ENCODE measurements around the gene C14orf93.

C14orf93 gene

GRCh38 chr14:22997676-22998323, 12.1 kb downstream of the C14orf93 start:
- Histone ChIP-seq H3K4me2 (ENCODE audit: low read length) (no peak overlapping the region), H3K4me3 (ENCODE audit: low read length) (no peak overlapping the region), H3K36me3 (ENCODE audit: control insufficient read depth, low read length) (peaks cover 8% of the 10 kb centered on the region; the same call in 1 of the 2 replicates), H3K27me3 (ENCODE audit: control insufficient read depth, low read length) (no peaks in the 10 kb centered on the region), H3K79me2 (ENCODE audit: control insufficient read depth, low read length) (no peaks in the 10 kb centered on the region), H3K9me3 (ENCODE audit: control insufficient read depth, insufficient read depth, low read length) (no peaks in the 10 kb centered on the region), H3K27ac (ENCODE audit: low read depth, low read length) (no peak overlapping the region), H3F3A (ENCODE audit: control insufficient read depth, insufficient read depth) (peaks cover 4% of the 10 kb centered on the region; the same call in 1 of the 2 replicates), H4K20me1 (ENCODE audit: control insufficient read depth, insufficient read depth, low read depth, low read length) (no peaks in the 10 kb centered on the region), H3K9me2 (replicated peaks; ENCODE audit: control insufficient read depth, low read length) (no peaks in the 10 kb centered on the region), H3K4me1 (ENCODE audit: control insufficient read depth, low read length) (peaks cover 5% of the 10 kb centered on the region; the same call in 1 of the 2 replicates)
- TF ChIP-seq EZH2phosphoT487 (IDR thresholded peaks at IDR 0.05; ENCODE audit: borderline replicate concordance, low read length) (no peak), CTCF (IDR thresholded peaks at IDR 0.05; ENCODE audit: low read depth, low read length, poor library complexity, severe bottlenecking) (no peak)

GRCh38 chr14:22996768-22997654, 12.9 kb downstream of the C14orf93 start:
- Histone ChIP-seq H4K20me1 (ENCODE audit: control insufficient read depth, insufficient read depth, low read depth, low read length) (no peaks in the 10 kb centered on the region), H3K27ac (ENCODE audit: low read depth, low read length) (no peak overlapping the region), H3F3A (ENCODE audit: control insufficient read depth, insufficient read depth) (peaks cover 4% of the 10 kb centered on the region; the same call in 1 of the 2 replicates), H3K9me3 (ENCODE audit: control insufficient read depth, insufficient read depth, low read length) (no peaks in the 10 kb centered on the region), H3K4me2 (ENCODE audit: low read length) (no peak overlapping the region), H3K79me2 (ENCODE audit: control insufficient read depth, low read length) (no peaks in the 10 kb centered on the region), H3K27me3 (ENCODE audit: control insufficient read depth, low read length) (no peaks in the 10 kb centered on the region), H3K4me1 (ENCODE audit: control insufficient read depth, low read length) (peaks cover 5% of the 10 kb centered on the region; the same call in 1 of the 2 replicates), H3K4me3 (ENCODE audit: low read length) (no peak overlapping the region), H3K36me3 (ENCODE audit: control insufficient read depth, low read length) (peaks cover 8% of the 10 kb centered on the region; the same call in 1 of the 2 replicates), H3K9me2 (replicated peaks; ENCODE audit: control insufficient read depth, low read length) (no peaks in the 10 kb centered on the region)
- TF ChIP-seq EZH2phosphoT487 (IDR thresholded peaks at IDR 0.05; ENCODE audit: borderline replicate concordance, low read length): no peak
- no peak for TF ChIP-seq CTCF (IDR thresholded peaks at IDR 0.05; ENCODE audit: low read depth, low read length, poor library complexity, severe bottlenecking)

- no peak for TF ChIP-seq CTCF (IDR thresholded peaks at IDR 0.05; ENCODE audit: low read depth, low read length, poor library complexity, severe bottlenecking)
- no peak for TF ChIP-seq EZH2phosphoT487 (IDR thresholded peaks at IDR 0.05; ENCODE audit: borderline replicate concordance, low read length)
- Histone ChIP-seq H3K4me2 (ENCODE audit: low read length) (no peak overlapping the region), H3K36me3 (ENCODE audit: control insufficient read depth, low read length) (peaks cover 8% of the 10 kb centered on the region; the same call in 1 of the 2 replicates), H3K9me3 (ENCODE audit: control insufficient read depth, insufficient read depth, low read length) (no peaks in the 10 kb centered on the region), H4K20me1 (ENCODE audit: control insufficient read depth, insufficient read depth, low read depth, low read length) (no peaks in the 10 kb centered on the region), H3K27me3 (ENCODE audit: control insufficient read depth, low read length) (no peaks in the 10 kb centered on the region), H3K4me3 (ENCODE audit: low read length) (no peak overlapping the region), H3K4me1 (ENCODE audit: control insufficient read depth, low read length) (peaks cover 5% of the 10 kb centered on the region; the same call in 1 of the 2 replicates), H3F3A (ENCODE audit: control insufficient read depth, insufficient read depth) (peaks cover 3% of the 10 kb centered on the region; the same call in 1 of the 2 replicates), H3K79me2 (ENCODE audit: control insufficient read depth, low read length) (no peaks in the 10 kb centered on the region), H3K27ac (ENCODE audit: low read depth, low read length) (no peak overlapping the region), H3K9me2 (replicated peaks; ENCODE audit: control insufficient read depth, low read length) (no peaks in the 10 kb centered on the region)
Measured at GRCh38 chr14:22995889-22996625, 13.9 kb downstream of the C14orf93 start.
